ENCODE results near the gene CIDEB.

DNA sequence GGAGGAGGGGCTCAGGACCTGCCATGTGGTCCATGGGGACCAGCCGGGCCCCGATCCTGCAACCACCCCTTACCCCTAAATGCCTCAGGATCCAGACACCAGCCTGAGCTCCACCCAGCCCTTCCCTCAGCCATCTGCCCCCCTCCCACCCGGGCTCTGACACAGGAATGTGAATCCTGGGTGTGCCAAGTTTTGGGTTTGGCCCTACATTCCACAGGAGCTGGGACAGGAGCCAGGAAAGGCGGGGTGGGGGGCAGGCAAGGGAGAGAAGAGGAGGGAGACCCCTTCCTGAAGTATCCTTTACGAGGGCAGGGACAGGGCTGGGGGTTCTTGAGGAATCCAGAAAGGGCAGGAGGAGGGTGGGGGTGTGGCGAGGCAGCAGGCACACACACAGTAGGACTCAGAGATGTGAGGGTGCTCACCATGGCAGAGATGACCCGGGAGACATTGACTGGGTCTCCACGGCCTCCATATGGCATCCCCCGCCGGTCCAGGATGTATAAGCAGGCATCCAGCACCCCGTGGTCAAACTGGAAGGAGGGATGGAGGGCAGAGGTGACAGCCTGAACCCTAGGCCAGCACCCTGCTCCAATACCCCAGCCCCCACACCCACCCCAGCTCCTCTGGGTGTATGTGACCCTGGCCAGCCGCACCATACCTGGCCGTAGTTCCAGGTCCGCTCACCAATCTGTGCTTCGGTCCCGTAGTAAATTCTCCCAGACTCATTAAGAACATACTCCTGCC is 48.3 kb downstream of the CIDEB start:
- TF ChIP-seq, protein P1, sequence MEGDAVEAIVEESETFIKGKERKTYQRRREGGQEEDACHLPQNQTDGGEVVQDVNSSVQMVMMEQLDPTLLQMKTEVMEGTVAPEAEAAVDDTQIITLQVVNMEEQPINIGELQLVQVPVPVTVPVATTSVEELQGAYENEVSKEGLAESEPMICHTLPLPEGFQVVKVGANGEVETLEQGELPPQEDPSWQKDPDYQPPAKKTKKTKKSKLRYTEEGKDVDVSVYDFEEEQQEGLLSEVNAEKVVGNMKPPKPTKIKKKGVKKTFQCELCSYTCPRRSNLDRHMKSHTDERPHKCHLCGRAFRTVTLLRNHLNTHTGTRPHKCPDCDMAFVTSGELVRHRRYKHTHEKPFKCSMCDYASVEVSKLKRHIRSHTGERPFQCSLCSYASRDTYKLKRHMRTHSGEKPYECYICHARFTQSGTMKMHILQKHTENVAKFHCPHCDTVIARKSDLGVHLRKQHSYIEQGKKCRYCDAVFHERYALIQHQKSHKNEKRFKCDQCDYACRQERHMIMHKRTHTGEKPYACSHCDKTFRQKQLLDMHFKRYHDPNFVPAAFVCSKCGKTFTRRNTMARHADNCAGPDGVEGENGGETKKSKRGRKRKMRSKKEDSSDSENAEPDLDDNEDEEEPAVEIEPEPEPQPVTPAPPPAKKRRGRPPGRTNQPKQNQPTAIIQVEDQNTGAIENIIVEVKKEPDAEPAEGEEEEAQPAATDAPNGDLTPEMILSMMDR (IDR thresholded peaks at IDR 0.05; ENCODE audit: borderline replicate concordance, extremely low read depth, low read length, poor library complexity, severe bottlenecking), result no peak
- TF ChIP-seq EZH2 (IDR thresholded peaks at IDR 0.05; ENCODE audit: borderline replicate concordance, low read depth, low read length, severe bottlenecking), result no peak
